ENCODE data around the gene RCL1.
A peak's percentile ranks its signal among the peaks of the same experiment; 100 is the strongest.

The RCL1 gene

DNA sequence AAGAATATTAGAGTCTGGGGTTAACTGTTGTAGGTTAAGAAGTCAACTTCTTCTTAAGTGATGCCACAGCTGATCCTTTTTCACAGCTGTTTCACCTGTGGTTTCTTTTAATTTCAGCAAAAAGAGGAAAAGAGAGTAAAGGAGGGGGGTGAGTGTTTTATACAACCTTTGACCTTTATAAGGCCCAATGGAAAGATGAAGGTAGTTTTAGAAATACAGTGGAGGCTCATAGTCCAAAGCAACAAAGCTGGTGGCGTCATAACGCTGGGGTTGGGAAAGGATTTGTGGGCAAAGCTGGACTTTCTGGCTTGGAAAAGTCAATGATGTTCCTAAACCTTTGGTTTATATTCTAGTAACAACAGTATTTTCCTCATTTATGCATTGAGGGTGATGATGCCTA is 49.5 kb downstream of the RCL1 start:
- Histone ChIP-seq H3K36me3 (replicated peaks; ENCODE audit: low read depth, low read length) (peaks cover 30% of the 10 kb centered on the region), H3K9ac (ENCODE audit: low read length) (no peak overlapping the region), H3K4me3 (ENCODE audit: low read length) (no peak overlapping the region), H3K27me3 (ENCODE audit: low read depth, low read length) (no peaks in the 10 kb centered on the region), H3K27ac (ENCODE audit: low read length) (no peak overlapping the region), H2AFZ (ENCODE audit: low read depth, low read length) (no peak overlapping the region), H3K4me2 (ENCODE audit: low read length) (no peak overlapping the region), H4K20me1 (ENCODE audit: insufficient read depth, low read length) (0 out of 2 replicates have a peak, but pooled peaks cover 4% of the 10 kb centered on the region), H3K79me2 (ENCODE audit: low read length) (no peaks in the 10 kb centered on the region), H3K9me3 (ENCODE audit: insufficient read depth, low read length) (no peaks in the 10 kb centered on the region), H3K4me1 (ENCODE audit: low read length) (peaks cover 4% of the 10 kb centered on the region; the same call in 1 of the 2 replicates)
- TF ChIP-seq EZH2phosphoT487 (IDR thresholded peaks at IDR 0.05; ENCODE audit: low read depth) (no peak), CTCF (IDR thresholded peaks at IDR 0.05; ENCODE audit: low read depth, low read length) (no peak)

GRCh38 chr9:4842734-4843133 is 50.0 kb downstream of the RCL1 start:
- no peak overlapping the region for H3K4me3 ChIP-seq (ENCODE audit: low read length)
- H3K4me2 ChIP-seq (ENCODE audit: low read length): no peak overlapping the region
- no peak overlapping the region for H3K9ac ChIP-seq (ENCODE audit: low read length)
- 0 out of 2 replicates have a peak, but pooled peaks cover 4% of the 10 kb centered on the region for H4K20me1 ChIP-seq (ENCODE audit: insufficient read depth, low read length)
- no peaks in the 10 kb centered on the region for H3K27me3 ChIP-seq (ENCODE audit: low read depth, low read length)
- no peak for TF ChIP-seq EZH2phosphoT487 (IDR thresholded peaks at IDR 0.05; ENCODE audit: low read depth)
- peaks cover 31% of the 10 kb centered on the region for H3K36me3 ChIP-seq (replicated peaks; ENCODE audit: low read depth, low read length)
- H3K27ac ChIP-seq (ENCODE audit: low read length): no peak overlapping the region
- no peak overlapping the region for H2AFZ ChIP-seq (ENCODE audit: low read depth, low read length)
- no peaks in the 10 kb centered on the region for H3K9me3 ChIP-seq (ENCODE audit: insufficient read depth, low read length)
- no peaks in the 10 kb centered on the region for H3K79me2 ChIP-seq (ENCODE audit: low read length)
- H3K4me1 ChIP-seq (ENCODE audit: low read length): peaks cover 4% of the 10 kb centered on the region; the same call in 1 of the 2 replicates

- H3K4me1 ChIP-seq (ENCODE audit: low read length): peaks cover 4% of the 10 kb centered on the region; the same call in 1 of the 2 replicates
- H4K20me1 ChIP-seq (ENCODE audit: insufficient read depth, low read length): 0 out of 2 replicates have a peak, but pooled peaks cover 4% of the 10 kb centered on the region
- H3K4me2 ChIP-seq (ENCODE audit: low read length): no peak overlapping the region
- H3K27ac ChIP-seq (ENCODE audit: low read length): no peak overlapping the region
- peaks cover 37% of the 10 kb centered on the region for H3K36me3 ChIP-seq (replicated peaks; ENCODE audit: low read depth, low read length)
- H3K4me3 ChIP-seq (ENCODE audit: low read length): no peak overlapping the region
- H3K79me2 ChIP-seq (ENCODE audit: low read length): no peaks in the 10 kb centered on the region
- no peak for TF ChIP-seq CTCF (IDR thresholded peaks at IDR 0.05; ENCODE audit: low read depth, low read length)
- TF ChIP-seq EZH2phosphoT487 (IDR thresholded peaks at IDR 0.05; ENCODE audit: low read depth): no peak
- no peaks in the 10 kb centered on the region for H3K9me3 ChIP-seq (ENCODE audit: insufficient read depth, low read length)
- H3K27me3 ChIP-seq (ENCODE audit: low read depth, low read length): no peaks in the 10 kb centered on the region
- H3K9ac ChIP-seq (ENCODE audit: low read length): no peak overlapping the region
- H2AFZ ChIP-seq (ENCODE audit: low read depth, low read length): no peak overlapping the region
Measured at GRCh38 chr9:4844056-4844838, 51.5 kb downstream of the RCL1 start.

DNA sequence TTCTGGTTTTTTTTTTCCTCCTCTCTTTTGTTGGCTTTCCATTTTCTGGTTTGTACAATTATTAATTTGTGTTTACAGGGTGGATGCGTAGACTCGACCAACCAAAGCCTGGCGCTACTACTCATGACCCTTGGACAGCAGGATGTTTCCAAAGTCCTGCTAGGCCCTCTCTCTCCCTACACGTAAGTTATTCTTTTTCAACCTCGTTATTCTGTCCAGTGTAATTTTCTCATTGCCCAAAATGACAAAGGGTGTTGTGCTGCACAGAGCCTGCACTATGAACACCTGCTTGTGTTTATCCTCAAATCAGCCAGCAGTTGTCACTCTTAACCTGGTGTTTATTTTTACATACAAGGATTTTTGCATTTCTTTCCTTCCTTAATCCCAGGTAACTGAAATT is 56.6 kb downstream of the RCL1 start:
- Histone ChIP-seq H3K4me3 (ENCODE audit: low read length) (no peak overlapping the region), H3K27ac (ENCODE audit: low read length) (no peak overlapping the region), H3K79me2 (ENCODE audit: low read length) (no peaks in the 10 kb centered on the region), H3K9me3 (ENCODE audit: insufficient read depth, low read length) (no peaks in the 10 kb centered on the region), H4K20me1 (ENCODE audit: insufficient read depth, low read length) (no peaks in the 10 kb centered on the region), H3K27me3 (ENCODE audit: low read depth, low read length) (no peaks in the 10 kb centered on the region), H3K36me3 (replicated peaks; ENCODE audit: low read depth, low read length) (peaks cover 43% of the 10 kb centered on the region), H2AFZ (ENCODE audit: low read depth, low read length) (no peak overlapping the region), H3K9ac (ENCODE audit: low read length) (no peak overlapping the region), H3K4me2 (ENCODE audit: low read length) (no peak overlapping the region), H3K4me1 (ENCODE audit: low read length) (no peaks in the 10 kb centered on the region)
- TF ChIP-seq CTCF (IDR thresholded peaks at IDR 0.05; ENCODE audit: low read depth, low read length) (peak; percentile 30), EZH2phosphoT487 (IDR thresholded peaks at IDR 0.05; ENCODE audit: low read depth) (no peak)
